HepG2 (cell line): ENCODE data around the gene B3GNT2. TPM values are rescaled to one million over a fixed set of nuclear protein-coding genes. Genes with fewer than 3 reads are reported as not detected.

Experiments used
- ATAC-seq: fragments of 200-7000 bp; cut with Tn5 transposase; 3 replicates; pipeline ENCODE4 v1.9.1; 2020; ENCODE audit warnings: mild to moderate bottlenecking, moderate library complexity
- BruUV-seq: library from RNA; stranded (reverse); fragments of 400-500 nt; replicated peaks from 2 replicates; lab custom pipeline; 2021; lab: Mats Ljungman, UMichigan
- CTCF ChIA-PET: fragments of 300-600 bp; formaldehyde crosslinking; extraction: SDS; loops from one replicate; lab custom pipeline; 2021; ENCODE audit warnings: low total read pairs, inconsistent platforms, low intra/inter-chr PET ratio; lab: Yijun Ruan, JAX
- POLR2A ChIA-PET: fragments of 350-600 bp; sonication (Branson Sonifier 250); formaldehyde crosslinking; loops from one replicate; lab custom pipeline; 2020; ENCODE audit warnings: antibody characterized with exemption, inconsistent platforms; lab: Yijun Ruan, JAX
- DNase-seq: peaks from one replicate; pipeline ENCODE4 v3.0.0-alpha.2; 2015; ENCODE audit warnings: low spot score
- FAIRE-seq: peaks from 3 replicates; lab custom pipeline; 2011; peaks lifted over from hg19 to GRCh38; lab: Jason Lieb, UNC
- H2AFZ ChIP-seq: one replicate; pipeline ENCODE4 v1.6.1; 2011; ENCODE audit warnings: low read length, inconsistent platforms
- H3K27ac ChIP-seq: fragments of 300-600 bp; 3 replicates; pipeline ENCODE4 v1.8.0; 2011; ENCODE audit warnings: mixed run types, mild to moderate bottlenecking, mixed read lengths, low read length, inconsistent platforms; ENCODE audit not compliant: insufficient read depth; ENCODE audit errors: extremely low read length
- H3K27me3 ChIP-seq, 2 experiments: fragments of 200-600 bp in 1 of 2; 2 replicates in 1 of 2; 3 replicates in 1 of 2; pipeline versions ENCODE4 v1.6.0 to v1.8.0; 2011; ENCODE audit warnings: low read length in 2 of 2, mild to moderate bottlenecking in 2 of 2, moderate library complexity in 2 of 2, inconsistent platforms in 1 of 2; ENCODE audit not compliant: insufficient read depth in 2 of 2, control insufficient read depth in 1 of 2
- H3K36me3 ChIP-seq, 2 experiments: fragments of 200-600 bp in 1 of 2; replicated peaks in 1 of 2; 2 replicates in 1 of 2; 3 replicates in 1 of 2; pipeline versions ENCODE4 v1.5.1 to v1.8.0; 2011; ENCODE audit warnings: low read length in 2 of 2, inconsistent platforms in 1 of 2; ENCODE audit not compliant: insufficient read depth in 2 of 2, control insufficient read depth in 1 of 2
- H3K4me1 ChIP-seq: 2 replicates; pipeline ENCODE4 v1.5.1; 2012; ENCODE audit warnings: low read length, inconsistent platforms; ENCODE audit not compliant: insufficient read depth
- H3K4me2 ChIP-seq: 2 replicates; pipeline ENCODE4 v1.6.0; 2011; ENCODE audit warnings: low read depth, low read length, inconsistent platforms
- H3K4me3 ChIP-seq, 3 experiments: fragments of 200-600 bp in 1 of 3; sonication (generic), shearing (Covaris generic) in 1 of 3; replicated peaks in 1 of 3; 2 replicates each; pipeline ENCODE4 v1.5.1; 2011 to 2016; ENCODE audit warnings: low read length in 3 of 3, inconsistent platforms in 2 of 3, low read depth in 2 of 3, mild to moderate bottlenecking in 2 of 3, control low read depth in 1 of 3, mixed read lengths in 1 of 3; ENCODE audit not compliant: insufficient read depth in 1 of 3
- H3K79me2 ChIP-seq: one replicate; pipeline ENCODE4 v1.6.1; 2011; ENCODE audit warnings: low read length, inconsistent platforms; ENCODE audit not compliant: insufficient read depth
- H3K9ac ChIP-seq: 2 replicates; pipeline ENCODE4 v1.6.0; 2011; ENCODE audit warnings: mild to moderate bottlenecking, low read depth, low read length, inconsistent platforms; ENCODE audit not compliant: insufficient read depth
- H3K9me3 ChIP-seq: 2 replicates; pipeline ENCODE4 v1.5.1; 2012; ENCODE audit warnings: mild to moderate bottlenecking, low read length
- H4K20me1 ChIP-seq: 2 replicates; pipeline ENCODE4 v1.6.0; 2011; ENCODE audit warnings: inconsistent platforms, mild to moderate bottlenecking, low read length, moderate library complexity; ENCODE audit not compliant: insufficient read depth
- HOMEZ ChIP-seq: IDR thresholded peaks from 2 replicates; pipeline ENCODE4 v1.6.1; 2016; ENCODE audit warnings: low read depth
- NAIF1 ChIP-seq: sonication (generic); formaldehyde crosslinking; IDR thresholded peaks from 2 replicates; pipeline ENCODE4 v1.5.0; 2020; ENCODE audit warnings: mild to moderate bottlenecking, missing genetic modification reagents, borderline replicate concordance
- PHF8 ChIP-seq: sonication (generic); formaldehyde crosslinking; IDR thresholded peaks from 2 replicates; pipeline ENCODE4 v1.5.0; 2020; ENCODE audit warnings: missing genetic modification reagents
- POLR2A ChIP-seq, 2 experiments: IDR thresholded peaks; 2 replicates each; pipeline ENCODE4 v1.6.1; 2011; ENCODE audit warnings: low read depth in 2 of 2, low read length in 2 of 2, mild to moderate bottlenecking in 1 of 2, moderate library complexity in 1 of 2; ENCODE audit not compliant: insufficient read depth in 1 of 2
- SUZ12 ChIP-seq: fragments of 150-350 bp; IDR thresholded peaks from 2 replicates; pipeline ENCODE4 v1.6.1; 2014; ENCODE audit warnings: low read depth, low read length
- ZNF33B ChIP-seq: sonication (generic); formaldehyde crosslinking; IDR thresholded peaks from 2 replicates; pipeline ENCODE4 v1.5.1; 2020; ENCODE audit warnings: mild to moderate bottlenecking, missing genetic modification reagents
- ZNF362 ChIP-seq: sonication (generic); formaldehyde crosslinking; IDR thresholded peaks from 2 replicates; pipeline ENCODE4 v1.4.0; 2020; ENCODE audit warnings: missing genetic modification reagents, mild to moderate bottlenecking, borderline replicate concordance
- ZNF441 ChIP-seq: sonication (generic); formaldehyde crosslinking; IDR thresholded peaks from 2 replicates; pipeline ENCODE4 v1.7.0; 2021; ENCODE audit warnings: missing genetic modification reagents, borderline replicate concordance
- ZNF460 ChIP-seq: sonication (generic); formaldehyde crosslinking; IDR thresholded peaks from 2 replicates; pipeline ENCODE4 v1.5.1; 2020; ENCODE audit warnings: missing genetic modification reagents, mild to moderate bottlenecking, borderline replicate concordance
- ZNF503 ChIP-seq: sonication (generic); formaldehyde crosslinking; IDR thresholded peaks from 2 replicates; pipeline ENCODE4 v1.4.0; 2020; ENCODE audit warnings: missing genetic modification reagents
- ZNF512 ChIP-seq: sonication (generic); formaldehyde crosslinking; IDR thresholded peaks from 2 replicates; pipeline ENCODE4 v1.4.0; 2020; ENCODE audit warnings: mild to moderate bottlenecking, missing genetic modification reagents
- ZNF598 ChIP-seq: sonication (generic); formaldehyde crosslinking; IDR thresholded peaks from 2 replicates; pipeline ENCODE4 v1.5.1; 2020; ENCODE audit warnings: mild to moderate bottlenecking, missing genetic modification reagents, borderline replicate concordance
- ZNF878 ChIP-seq: sonication (generic); formaldehyde crosslinking; IDR thresholded peaks from 2 replicates; pipeline ENCODE4 v1.8.1; 2023; ENCODE audit warnings: mild to moderate bottlenecking, missing genetic modification reagents, moderate library complexity
- ZNF891 ChIP-seq: sonication (generic); formaldehyde crosslinking; IDR thresholded peaks from 2 replicates; pipeline ENCODE4 v1.5.0; 2020; ENCODE audit warnings: mild to moderate bottlenecking, missing genetic modification reagents
- WGBS: methylation state at CpG from one replicate; pipeline ENCODE4 v1.1.6; 2017; ENCODE audit warnings: low lambda C conversion rate; 5-methylcytosine and 5-hydroxymethylcytosine counted together
- in situ Hi-C: cut with HindIII; loops from 2 replicates; pipeline ENCODE4 v1.10.0; 2017; ENCODE audit warnings: low pct_unique_long_range_greater_than_20kb; ENCODE audit not compliant: extremely low pct_ligation_motif_present
- intact Hi-C: fragments of 100-400 bp; cut with micrococcal nuclease; formaldehyde crosslinking; loops from one replicate; pipeline ENCODE4 v1.10.0; 2022; ENCODE audit not compliant: unreplicated experiment
- polyA plus RNA-seq, 8 experiments: library from polyadenylated mRNA; depleted of rRNA in 3 of 8; stranded (reverse) in 7 of 8; unstranded in 1 of 8; fragments of >200 nt; fragmentation: Illumina TruSeq in 4 of 8; extraction: Trizol in 4 of 8; gene quantifications; 2 replicates each; pipeline versions ENCODE4 v1.2.1 to v1.2.3, GENCODE V29; 2011 to 2016; ENCODE audit warnings: low read depth in 4 of 8, missing spikeins in 1 of 8, mixed read lengths in 1 of 8; ENCODE audit not compliant: insufficient read depth in 1 of 8
- total RNA-seq, 5 experiments: library from RNA; depleted of rRNA; stranded (reverse); fragments of >200 nt; fragmentation: Illumina TruSeq; extraction: Trizol; gene quantifications; 2 replicates each; pipeline ENCODE4 v1.2.3, GENCODE V29; 2016; ENCODE audit warnings: low read depth in 1 of 5

B3GNT2 gene
- total and polyA plus RNA-seq, 2 of the 13 experiments (the other 11 are each of a cell fraction or from before 2014, with no cell fraction given) = 26.3 to 28.5 TPM

- H3K4me1 ChIP-seq = peaks cover 65% of the 10 kb centered on the region
- H3K79me2 ChIP-seq = peaks cover 98% of the 10 kb centered on the region
- H3K4me2 ChIP-seq = no peak overlapping the region; the same call in 1 of the 2 replicates
- peaks cover 1 to 3% of the 10 kb centered on the region in 2 experiments; a peak in 1 of 5 replicates for H3K36me3 ChIP-seq
- no peaks in the 10 kb centered on the region for H3K27me3 ChIP-seq
- BruUV-seq = no TSS peak
- FAIRE-seq (no peak), ATAC-seq (peak; percentile 22), DNase-seq (no peak)
- WGBS = 91% methylated on average over 11 of the region's 11 CpGs
- H3K4me3 ChIP-seq = no peak overlapping the region
- POLR2A ChIA-PET = no interaction called here
- no peak overlapping the region for H3K27ac ChIP-seq
- CTCF ChIA-PET = no interaction called here
- in situ Hi-C loops = no loop called here
- intact Hi-C loops = no loop called here
- H3K9ac ChIP-seq = no peak overlapping the region
- H4K20me1 ChIP-seq = peaks cover 96% of the 10 kb centered on the region; the same call in 1 of the 2 replicates
- peaks cover 9% of the 10 kb centered on the region; the same call in 1 of the 2 replicates for H3K9me3 ChIP-seq
- TF ChIP-seq ZNF362 (no peak), ZNF460 (CRISPR knock-in tag) (no peak), POLR2A (IDR thresholded peaks at IDR 0.05; ENCODE audit: insufficient read depth in 1 of 2, low read depth in 2 of 2, low read length in 2 of 2) (0 out of 4 replicates have a peak, but pooled peaks of 1 of the 2 experiments have one; percentile 3), SUZ12 (no peak), HOMEZ (CRISPR knock-in tag) (no peak), ZNF878 (CRISPR knock-in tag) (no peak), NAIF1 (CRISPR knock-in tag) (0 out of 2 replicates have a peak, but pooled peaks have one; percentile 13), ZNF503 (CRISPR knock-in tag) (no peak), ZNF891 (CRISPR knock-in tag) (no peak), ZNF33B (no peak), PHF8 (0 out of 2 replicates have a peak, but pooled peaks have one; percentile 13), ZNF598 (0 out of 2 replicates have a peak, but pooled peaks have one; percentile 58), ZNF512 (CRISPR knock-in tag) (no peak), ZNF441 (CRISPR knock-in tag) (no peak)
- no peak overlapping the region for H2AFZ ChIP-seq
Measured at GRCh38 chr2:62215306-62216064, 19.6 kb downstream of the B3GNT2 start.
